H9 (cell line): ENCODE results near the gene ABCB11. TPM values are rescaled to one million over a fixed set of nuclear protein-coding genes. Genes with fewer than 3 reads are reported as not detected.

ENCODE experiments used
- DNase-seq: peaks from one replicate; pipeline ENCODE4 v3.0.0-alpha.2; 2017
- H2AFZ ChIP-seq: one replicate; pipeline ENCODE4 v1.6.1; 2013; ENCODE audit warnings: mild to moderate bottlenecking, low read length, control low read depth, moderate library complexity
- H2AK5ac ChIP-seq: 2 replicates; pipeline ENCODE4 v1.6.1; 2013; ENCODE audit warnings: low read length, control low read depth, mixed read lengths; ENCODE audit not compliant: insufficient read length
- H2BK120ac ChIP-seq: one replicate; pipeline ENCODE4 v1.6.1; 2013; ENCODE audit warnings: low read depth, mild to moderate bottlenecking, low read length, control low read depth, inconsistent platforms; ENCODE audit not compliant: poor library complexity, severe bottlenecking
- H2BK12ac ChIP-seq: 2 replicates; pipeline ENCODE4 v1.6.1; 2013; ENCODE audit warnings: low read length, control low read depth, mixed read lengths, low read depth; ENCODE audit not compliant: insufficient read length
- H2BK15ac ChIP-seq: 2 replicates; pipeline ENCODE4 v1.6.1; 2013; ENCODE audit warnings: low read depth, low read length, control low read depth
- H2BK20ac ChIP-seq: one replicate; pipeline ENCODE4 v1.6.1; 2013; ENCODE audit warnings: low read depth, mild to moderate bottlenecking, low read length, control low read depth, inconsistent platforms; ENCODE audit not compliant: poor library complexity, severe bottlenecking
- H2BK5ac ChIP-seq: 2 replicates; pipeline ENCODE4 v1.6.1; 2013; ENCODE audit warnings: low read length, control low read depth, mixed read lengths; ENCODE audit not compliant: insufficient read length
- H3K14ac ChIP-seq: 2 replicates; pipeline ENCODE4 v1.6.1; 2013; ENCODE audit warnings: low read length, control low read depth; ENCODE audit not compliant: insufficient read depth
- H3K18ac ChIP-seq: 2 replicates; pipeline ENCODE4 v1.6.1; 2013; ENCODE audit warnings: low read depth, mild to moderate bottlenecking, mixed read lengths, low read length, control low read depth; ENCODE audit not compliant: insufficient read length
- H3K23ac ChIP-seq: 2 replicates; pipeline ENCODE4 v1.6.1; 2013; ENCODE audit warnings: low read length, control low read depth, mixed read lengths, low read depth; ENCODE audit not compliant: insufficient read length
- H3K23me2 ChIP-seq: 2 replicates; pipeline ENCODE4 v1.6.1; 2013; ENCODE audit warnings: low read depth, mild to moderate bottlenecking, mixed read lengths, low read length, control low read depth; ENCODE audit not compliant: insufficient read length, poor library complexity, severe bottlenecking
- H3K27ac ChIP-seq: 2 replicates; pipeline ENCODE4 v1.5.1; 2013; ENCODE audit warnings: low read length, control low read depth, mixed read lengths, low read depth; ENCODE audit not compliant: insufficient read length
- H3K27me3 ChIP-seq: 2 replicates; pipeline ENCODE4 v1.6.1; 2013; ENCODE audit warnings: low read length, control low read depth, inconsistent platforms; ENCODE audit not compliant: insufficient read depth
- H3K4ac ChIP-seq: 2 replicates; pipeline ENCODE4 v1.6.1; 2013; ENCODE audit warnings: low read depth, mild to moderate bottlenecking, control low read depth, inconsistent platforms, low read length, moderate library complexity
- H3K4me1 ChIP-seq: 2 replicates; pipeline ENCODE4 v1.6.1; 2013; ENCODE audit warnings: low read length, control low read depth, inconsistent platforms; ENCODE audit not compliant: insufficient read depth
- H3K4me2 ChIP-seq: 2 replicates; pipeline ENCODE4 v1.6.1; 2013; ENCODE audit warnings: low read length, control low read depth, mixed read lengths; ENCODE audit not compliant: insufficient read length, insufficient read depth
- H3K56ac ChIP-seq: 2 replicates; pipeline ENCODE4 v1.6.1; 2013; ENCODE audit warnings: low read depth, mild to moderate bottlenecking, mixed read lengths, low read length, control low read depth; ENCODE audit not compliant: insufficient read length
- H3K79me1 ChIP-seq: 2 replicates; pipeline ENCODE4 v1.6.1; 2013; ENCODE audit warnings: low read depth, mild to moderate bottlenecking, moderate library complexity, low read length, control low read depth, inconsistent platforms; ENCODE audit not compliant: insufficient read depth, poor library complexity, severe bottlenecking
- H3K79me2 ChIP-seq: 2 replicates; pipeline ENCODE4 v1.6.1; 2013; ENCODE audit warnings: low read length, control low read depth, inconsistent platforms; ENCODE audit not compliant: insufficient read depth
- H3K9ac ChIP-seq: 2 replicates; pipeline ENCODE4 v1.6.1; 2013; ENCODE audit warnings: low read length, control low read depth, mixed read lengths; ENCODE audit not compliant: insufficient read length; ENCODE audit errors: extremely low read depth
- H3K9me3 ChIP-seq: one replicate; pipeline ENCODE4 v1.6.1; 2013; ENCODE audit warnings: low read depth, low read length, inconsistent platforms; ENCODE audit not compliant: control insufficient read depth
- H3T11ph ChIP-seq: one replicate; pipeline ENCODE4 v1.6.1; 2013; ENCODE audit warnings: mild to moderate bottlenecking, low read length, control low read depth, inconsistent platforms
- H4K20me1 ChIP-seq: one replicate; pipeline ENCODE4 v1.6.1; 2013; ENCODE audit not compliant: control insufficient read depth, insufficient read length, insufficient read depth
- H4K5ac ChIP-seq: 2 replicates; pipeline ENCODE4 v1.6.1; 2013; ENCODE audit warnings: low read depth, mild to moderate bottlenecking, mixed read lengths, low read length, control low read depth; ENCODE audit not compliant: insufficient read length
- H4K8ac ChIP-seq: replicated peaks from 2 replicates; pipeline ENCODE4 v1.6.1; 2013; ENCODE audit warnings: low read length, control low read depth, mixed read lengths, low read depth; ENCODE audit not compliant: insufficient read length
- H4K91ac ChIP-seq: 2 replicates; pipeline ENCODE4 v1.6.1; 2013; ENCODE audit warnings: low read depth, mild to moderate bottlenecking, moderate library complexity, mixed read lengths, low read length, control low read depth; ENCODE audit not compliant: insufficient read length
- H3K27ac Mint-ChIP-seq, 3 experiments: 2 replicates in 2 of 3; 3 replicates in 1 of 3; pipeline ENCODE4 v1.8.0; 2020 to 2021; ENCODE audit warnings: mixed read lengths in 3 of 3, mild to moderate bottlenecking in 1 of 3, moderate library complexity in 1 of 3
- H3K27me3 Mint-ChIP-seq: 2 replicates; pipeline ENCODE4 v1.8.0; 2021; ENCODE audit warnings: low read depth, mild to moderate bottlenecking, moderate library complexity, mixed read lengths
- H3K36me3 Mint-ChIP-seq, 3 experiments: 2 replicates in 2 of 3; 3 replicates in 1 of 3; pipeline ENCODE4 v1.8.0; 2020 to 2021; ENCODE audit warnings: low read depth in 3 of 3, mixed read lengths in 3 of 3; ENCODE audit not compliant: insufficient read depth in 1 of 3
- H3K4me1 Mint-ChIP-seq, 2 experiments: 2 replicates each; pipeline ENCODE4 v1.8.0; 2020; ENCODE audit warnings: mixed read lengths in 2 of 2
- H3K4me3 Mint-ChIP-seq, 2 experiments: 2 replicates in 1 of 2; 3 replicates in 1 of 2; pipeline ENCODE4 v1.8.0; 2020 to 2021; ENCODE audit warnings: mild to moderate bottlenecking in 2 of 2, mixed read lengths in 2 of 2, moderate library complexity in 1 of 2
- H3K9me3 Mint-ChIP-seq, 2 experiments: 2 replicates in 1 of 2; 3 replicates in 1 of 2; pipeline ENCODE4 v1.8.0; 2020; ENCODE audit warnings: mild to moderate bottlenecking in 2 of 2, mixed read lengths in 2 of 2, moderate library complexity in 1 of 2
- total RNA-seq: library from RNA; stranded (reverse); gene quantifications from 2 replicates; pipeline ENCODE4 v1.2.1, GENCODE V29; 2021
- TF ChIP-seq, protein P1 (sequence below): fragments of 200-600 bp; sonication (generic); conservative IDR thresholded peaks from 3 replicates; pipeline ENCODE4 v1.8.0; 2021; ENCODE audit warnings: antibody characterized with exemption, mild to moderate bottlenecking

Gene ABCB11
- total RNA-seq, 1 experiment from 2014 or later = not detected

DNA sequence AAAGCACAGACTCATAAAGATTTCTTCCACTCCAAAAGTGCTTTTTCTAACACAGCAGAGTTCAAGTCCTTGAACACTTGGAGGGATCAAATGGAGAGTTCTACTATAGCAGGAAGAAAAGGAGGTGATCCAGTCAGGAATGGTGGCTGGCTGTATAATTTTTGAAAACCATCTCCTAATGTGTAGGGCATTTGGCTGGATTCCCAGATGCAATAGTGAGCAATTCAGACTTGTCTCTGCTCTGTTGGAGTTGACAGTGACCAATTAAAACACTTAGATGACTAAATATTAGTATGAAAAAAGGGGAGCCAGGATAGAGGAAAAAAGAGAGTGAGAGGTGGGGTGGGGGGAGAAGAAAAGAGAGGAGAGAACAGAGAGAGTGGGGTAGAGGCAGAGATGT lies 135.4 kb downstream of the ABCB11 start:
- no peak overlapping the region for H4K8ac ChIP-seq
- no peaks in the 10 kb centered on the region for H3K79me1 ChIP-seq
- no peak overlapping the region for H3K4ac ChIP-seq
- no peak overlapping the region for H3K14ac ChIP-seq
- no peaks in the 10 kb centered on the region for H4K20me1 ChIP-seq
- TF ChIP-seq, protein P1, sequence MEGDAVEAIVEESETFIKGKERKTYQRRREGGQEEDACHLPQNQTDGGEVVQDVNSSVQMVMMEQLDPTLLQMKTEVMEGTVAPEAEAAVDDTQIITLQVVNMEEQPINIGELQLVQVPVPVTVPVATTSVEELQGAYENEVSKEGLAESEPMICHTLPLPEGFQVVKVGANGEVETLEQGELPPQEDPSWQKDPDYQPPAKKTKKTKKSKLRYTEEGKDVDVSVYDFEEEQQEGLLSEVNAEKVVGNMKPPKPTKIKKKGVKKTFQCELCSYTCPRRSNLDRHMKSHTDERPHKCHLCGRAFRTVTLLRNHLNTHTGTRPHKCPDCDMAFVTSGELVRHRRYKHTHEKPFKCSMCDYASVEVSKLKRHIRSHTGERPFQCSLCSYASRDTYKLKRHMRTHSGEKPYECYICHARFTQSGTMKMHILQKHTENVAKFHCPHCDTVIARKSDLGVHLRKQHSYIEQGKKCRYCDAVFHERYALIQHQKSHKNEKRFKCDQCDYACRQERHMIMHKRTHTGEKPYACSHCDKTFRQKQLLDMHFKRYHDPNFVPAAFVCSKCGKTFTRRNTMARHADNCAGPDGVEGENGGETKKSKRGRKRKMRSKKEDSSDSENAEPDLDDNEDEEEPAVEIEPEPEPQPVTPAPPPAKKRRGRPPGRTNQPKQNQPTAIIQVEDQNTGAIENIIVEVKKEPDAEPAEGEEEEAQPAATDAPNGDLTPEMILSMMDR = no peak
- no peak overlapping the region for H2BK20ac ChIP-seq
- no peaks in the 10 kb centered on the region for H3K79me2 ChIP-seq
- H3K9me3 Mint-ChIP-seq = no peaks in the 10 kb centered on the region
- no peak overlapping the region for H2BK12ac ChIP-seq
- H3K36me3 Mint-ChIP-seq = no peaks in the 10 kb centered on the region
- H3K27ac Mint-ChIP-seq = no peak overlapping the region
- H3K27me3 ChIP-seq = no peaks in the 10 kb centered on the region; the same call in 1 of the 2 replicates
- H3K4me2 ChIP-seq = no peak overlapping the region
- H2AFZ ChIP-seq = no peak overlapping the region
- no peak overlapping the region for H2BK15ac ChIP-seq
- H4K91ac ChIP-seq = no peak overlapping the region
- no peak overlapping the region for H3T11ph ChIP-seq
- H3K23me2 ChIP-seq = no peaks in the 10 kb centered on the region
- no peak overlapping the region for H3K9ac ChIP-seq
- H3K4me1 Mint-ChIP-seq = peaks cover 9% of the 10 kb centered on the region in 2 experiments
- no peak overlapping the region for H3K56ac ChIP-seq
- no peak overlapping the region for H3K4me3 Mint-ChIP-seq
- no peak overlapping the region for H4K5ac ChIP-seq
- no peak overlapping the region for H3K18ac ChIP-seq
- no peak for DNase-seq
- H3K27ac ChIP-seq = no peak overlapping the region
- H2BK120ac ChIP-seq = no peak overlapping the region
- H3K27me3 Mint-ChIP-seq = peaks cover 13% of the 10 kb centered on the region
- H3K4me1 ChIP-seq = no peaks in the 10 kb centered on the region
- H3K9me3 ChIP-seq = no peaks in the 10 kb centered on the region
- no peak overlapping the region for H3K23ac ChIP-seq
- H2AK5ac ChIP-seq = no peak overlapping the region
- H2BK5ac ChIP-seq = no peak overlapping the region
